Spleen (tissue), 11 donors: ENCODE results near the gene CETP. TPM values are rescaled to one million over a fixed set of nuclear protein-coding genes. Genes with fewer than 3 reads are reported as not detected.

Source experiments
- DNase-seq: peaks from one replicate; pipeline ENCODE4 v3.0.0-alpha.2; 2020
- H3K27ac ChIP-seq, 8 donors: fragments of 200-600 bp; sonication (generic) in 7 of 8; 1 replicate in 4 of 8; 2 replicates in 4 of 8; pipeline versions ENCODE4 v1.5.0 to v1.8.0; 2016 to 2021; ENCODE audit warnings: inconsistent platforms in 4 of 8, mild to moderate bottlenecking in 4 of 8, moderate library complexity in 1 of 8
- H3K27me3 ChIP-seq, 7 donors: fragments of 200-600 bp; sonication (generic) in 6 of 7; replicated peaks in 1 of 7; 1 replicate in 4 of 7; 2 replicates in 3 of 7; pipeline versions ENCODE4 v1.5.0 to v1.8.0; 2016 to 2021; ENCODE audit warnings: inconsistent platforms in 3 of 7, mild to moderate bottlenecking in 1 of 7
- H3K36me3 ChIP-seq, 6 donors: fragments of 200-600 bp; sonication (generic) in 5 of 6; 1 replicate in 4 of 6; 2 replicates in 2 of 6; pipeline versions ENCODE4 v1.5.0 to v1.8.0; 2016 to 2021; ENCODE audit warnings: inconsistent platforms in 2 of 6
- H3K4me1 ChIP-seq, 6 donors: fragments of 200-600 bp; sonication (generic) in 5 of 6; 1 replicate in 3 of 6; 2 replicates in 3 of 6; pipeline versions ENCODE4 v1.5.0 to v1.8.0; 2016 to 2021; ENCODE audit warnings: inconsistent platforms in 3 of 6
- H3K4me3 ChIP-seq, 8 donors: fragments of 200-600 bp; sonication (generic) in 7 of 8; 1 replicate in 4 of 8; 2 replicates in 4 of 8; pipeline versions ENCODE4 v1.5.0 to v1.8.0; 2016 to 2021; ENCODE audit warnings: inconsistent platforms in 4 of 8, mild to moderate bottlenecking in 4 of 8, moderate library complexity in 2 of 8
- H3K9me3 ChIP-seq, 8 donors: fragments of 200-600 bp; sonication (generic) in 7 of 8; 1 replicate in 4 of 8; 2 replicates in 4 of 8; pipeline versions ENCODE4 v1.5.0 to v1.8.0; 2016 to 2021; ENCODE audit warnings: inconsistent platforms in 4 of 8
- CTCF ChIP-seq, 11 experiments: fragments of 200-600 bp in 7 of 11; fragments of 450-650 bp in 4 of 11; sonication (generic) in 4 of 11; IDR thresholded peaks in 8 of 11; conservative IDR thresholded peaks in 3 of 11; 1 replicate in 7 of 11; 2 replicates in 4 of 11; pipeline versions ENCODE4 v1.4.0 to v1.8.0; 2016 to 2021; ENCODE audit warnings: antibody characterized with exemption in 11 of 11, inconsistent platforms in 4 of 11, mild to moderate bottlenecking in 1 of 11
- POLR2A ChIP-seq, 3 donors: fragments of 450-650 bp; IDR thresholded peaks; one replicate each; pipeline ENCODE4 v1.5.1; 2017; ENCODE audit warnings: antibody characterized with exemption in 3 of 3, mild to moderate bottlenecking in 1 of 3
- POLR2AphosphoS5 ChIP-seq, 3 donors: sonication (generic); formaldehyde crosslinking; IDR thresholded peaks; one replicate each; pipeline ENCODE4 v1.5.1; 2017; ENCODE audit warnings: antibody characterized with exemption in 3 of 3
- WGBS, 5 donors: extraction: QIAGEN DNeasy Blood & Tissue Kit in 3 of 5; methylation state at CpG; one replicate each; pipeline versions ENCODE4 v1.1.5 to v1.1.7; 2013 to 2018; 5-methylcytosine and 5-hydroxymethylcytosine counted together
- intact Hi-C: fragments of 100-400 bp; cut with DNase I; formaldehyde crosslinking; loops from one replicate; pipeline ENCODE4 v1.15.0; 2023; ENCODE audit warnings: low total_unique reads
- polyA plus RNA-seq, 3 donors: library from polyadenylated mRNA; stranded (reverse); fragments of 200-250 nt; gene quantifications; one replicate each; pipeline ENCODE4 v1.2.1, GENCODE V29; 2013
- total RNA-seq, 7 donors: library from RNA; depleted of rRNA in 3 of 7; stranded (reverse); fragments of >200 nt in 3 of 7; fragmentation: NEBNext Ultra II Directional in 4 of 7; extraction: Animal tissue kit (Norgen Biotek cat#: 25700) in 4 of 7; gene quantifications; one replicate each; pipeline versions ENCODE4 v1.1.0 to v1.2.1, GENCODE V29; 2016 to 2021
- donor health status: healthy with polysubstance abuse.
- donor health status: DM: no; HTN: no; CAD: no; lungs with moderate emphysema.
- donor health status: DM: no; HTN: no; CAD: no.
- donor health status: Bipolar disorder and iron deficiency.
- donor health status: healthy.
- donor health status: DM: no; HTN: no; CAD: no.
- donor health status: DM: yes; HTN: yes; CAD: no.

The CETP gene
- total and polyA plus RNA-seq, 10 donors: 7.6 to 73.8 (median 32.0) TPM

- Histone ChIP-seq H3K27me3 (no peaks in the 10 kb centered on the region), H3K4me1 (peaks cover 0 to 54% (median 23%) of the 10 kb centered on the region in 6 donors), H3K27ac (peak overlapping the region in 1 of 8 donors; percentile 92), H3K4me3 (no peak overlapping the region), H3K9me3 (no peaks in the 10 kb centered on the region), H3K36me3 (no peaks in the 10 kb centered on the region)
- intact Hi-C loops: no loop called here
- 85 to 89% (median 88%) methylated on average over 11 of the region's 11 CpGs for WGBS, 5 donors
- no peak for DNase-seq
- TF ChIP-seq POLR2A (IDR thresholded peaks at IDR 0.05): no peak
- no peak for TF ChIP-seq POLR2AphosphoS5 (IDR thresholded peaks at IDR 0.05)
- no peak for TF ChIP-seq CTCF (IDR thresholded peaks at IDR 0.05 in 8 of 11, conservative IDR thresholded peaks at IDR 0.05 in 3 of 11)
Observed at GRCh38 chr16:56919099-56919800, 42.5 kb upstream of the CETP start.

GRCh38 chr16:56921571-56921970 lies 40.2 kb upstream of the CETP start:
- 82 to 87% (median 85%) methylated on average over 4 of the region's 4 CpGs for WGBS, 5 donors
- DNase-seq: no peak
- TF ChIP-seq CTCF (IDR thresholded peaks at IDR 0.05 in 8 of 11, conservative IDR thresholded peaks at IDR 0.05 in 3 of 11) (no peak), POLR2AphosphoS5 (IDR thresholded peaks at IDR 0.05) (no peak), POLR2A (IDR thresholded peaks at IDR 0.05) (no peak)
- Histone ChIP-seq H3K36me3 (no peaks in the 10 kb centered on the region), H3K4me1 (peaks cover 0 to 54% (median 16%) of the 10 kb centered on the region in 6 donors), H3K4me3 (no peak overlapping the region), H3K27ac (no peak overlapping the region), H3K27me3 (no peaks in the 10 kb centered on the region), H3K9me3 (no peaks in the 10 kb centered on the region)
- intact Hi-C loops: no loop called here

- H3K4me3 ChIP-seq: no peak overlapping the region
Observed at GRCh38 chr16:56923481-56924091, 38.2 kb upstream of the CETP start.

More at GRCh38 chr16:56923481-56924091, 38.2 kb upstream of the CETP start:
- TF ChIP-seq CTCF (IDR thresholded peaks at IDR 0.05 in 8 of 11, conservative IDR thresholded peaks at IDR 0.05 in 3 of 11) (no peak), POLR2A (IDR thresholded peaks at IDR 0.05) (no peak), POLR2AphosphoS5 (IDR thresholded peaks at IDR 0.05) (no peak)
- H3K27me3 ChIP-seq: no peaks in the 10 kb centered on the region
- no peaks in the 10 kb centered on the region for H3K9me3 ChIP-seq
- peaks cover 0 to 38% (median 0%) of the 10 kb centered on the region in 6 donors for H3K4me1 ChIP-seq
- no peak for DNase-seq
- WGBS, 5 donors: 89 to 96% (median 92%) methylated on average over 9 of the region's 9 CpGs
- H3K36me3 ChIP-seq: no peaks in the 10 kb centered on the region
- no peak overlapping the region for H3K27ac ChIP-seq
- intact Hi-C loops: no loop called here
